GM21737 (cell line): ENCODE measurements around the gene CHRND.

Source experiments
- ATAC-seq: cut with Tn5 transposase; IDR thresholded peaks from one replicate; pipeline ENCODE4 v1.9.1; 2021; ENCODE audit warnings: mild to moderate bottlenecking, moderate library complexity; ENCODE audit not compliant: unreplicated experiment

Gene CHRND

DNA sequence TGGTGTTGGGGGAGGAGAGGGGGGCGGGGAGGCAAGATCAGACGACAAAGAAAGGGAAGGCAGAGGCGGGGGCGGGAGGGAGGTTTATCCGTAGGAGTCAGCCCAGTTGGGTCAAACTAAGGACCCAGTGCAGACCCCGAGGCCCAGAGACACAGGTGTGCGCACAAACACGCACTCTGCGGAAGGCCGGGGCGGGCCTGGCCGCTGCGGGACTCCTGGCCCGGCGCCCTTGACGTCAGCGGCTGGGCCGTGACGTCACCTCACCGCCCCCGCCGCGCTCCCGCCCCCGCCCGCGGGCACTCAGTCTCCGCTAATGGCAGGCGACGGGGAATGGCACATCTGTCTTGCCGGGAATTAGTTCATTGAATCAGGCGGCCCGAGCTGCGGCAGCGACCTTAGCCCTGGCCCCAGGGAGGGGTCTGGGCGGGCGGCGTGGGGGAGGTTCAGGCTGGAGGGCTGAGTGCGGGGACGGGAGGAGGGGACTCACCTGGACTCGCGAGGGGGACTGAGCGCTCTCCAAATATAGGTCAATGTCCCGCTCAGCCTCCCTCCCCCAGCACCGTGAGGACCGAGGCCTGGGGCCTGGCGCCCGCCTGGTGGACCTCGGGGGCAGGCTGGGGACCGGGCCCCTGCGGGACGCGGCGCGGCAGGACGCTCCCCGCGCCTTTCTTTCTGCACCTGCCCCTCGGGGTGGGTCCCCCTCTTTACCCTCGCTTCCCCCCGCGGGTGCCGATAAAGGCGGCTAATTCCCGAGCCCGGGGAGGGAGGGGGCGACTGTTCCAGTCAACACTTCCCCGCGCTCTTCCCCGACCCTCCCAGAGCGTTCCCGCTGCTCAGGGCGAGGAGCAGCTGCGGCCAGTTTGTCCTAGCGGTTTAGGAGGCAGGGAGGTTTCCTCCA is 22.8 kb upstream of the CHRND start:
- ATAC-seq, result no peak

- ATAC-seq, result no peak
Measured at GRCh38 chr2:232503809-232504323, 22.1 kb upstream of the CHRND start.

DNA sequence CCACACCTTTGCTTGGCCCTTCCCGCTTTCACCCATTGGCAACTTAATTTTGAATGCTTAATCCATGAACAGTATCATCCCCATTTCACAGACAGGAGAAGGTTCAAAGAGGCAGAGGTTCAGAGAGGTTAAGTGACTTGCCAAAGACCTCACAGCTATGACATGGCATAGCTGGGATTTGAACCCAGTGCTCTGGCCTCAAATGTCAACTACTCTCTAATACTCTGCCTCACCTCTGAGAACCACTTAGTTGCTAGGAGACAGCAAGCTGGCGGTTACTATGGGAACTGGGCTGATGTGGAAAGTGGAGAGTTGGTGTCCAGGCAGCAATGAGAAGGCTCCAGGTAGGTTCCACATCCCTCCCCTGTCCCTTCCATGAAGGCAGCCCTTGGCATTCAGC is 21.5 kb upstream of the CHRND start:
- no peak for ATAC-seq

- no peak for ATAC-seq
Measured at GRCh38 chr2:232505856-232506255, 20.1 kb upstream of the CHRND start.

GRCh38 chr2:232506709-232507108 is 19.3 kb upstream of the CHRND start:
- no peak for ATAC-seq

DNA sequence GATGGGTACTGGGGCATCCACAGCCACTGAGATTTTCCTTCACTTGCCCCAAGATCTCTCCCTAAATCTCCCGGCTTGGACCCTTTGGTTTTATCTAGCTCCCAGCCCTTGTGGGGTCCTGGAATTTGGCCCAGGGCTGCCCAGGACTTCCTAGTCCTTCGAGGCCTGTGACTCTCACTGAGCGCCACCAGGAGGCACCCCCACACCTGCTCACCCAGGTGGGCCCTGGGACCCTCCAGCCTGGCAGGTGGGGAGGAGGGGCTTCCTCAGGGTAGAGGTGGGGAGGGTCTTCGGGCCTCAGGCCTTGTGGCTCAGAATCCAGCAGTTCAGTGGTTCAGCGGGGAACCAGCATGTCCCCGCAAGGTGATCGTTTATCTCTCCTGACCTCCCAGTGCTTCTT is 17.7 kb upstream of the CHRND start:
- no peak for ATAC-seq

GRCh38 chr2:232511336-232511890 is 14.5 kb upstream of the CHRND start:
- no peak for ATAC-seq

DNA sequence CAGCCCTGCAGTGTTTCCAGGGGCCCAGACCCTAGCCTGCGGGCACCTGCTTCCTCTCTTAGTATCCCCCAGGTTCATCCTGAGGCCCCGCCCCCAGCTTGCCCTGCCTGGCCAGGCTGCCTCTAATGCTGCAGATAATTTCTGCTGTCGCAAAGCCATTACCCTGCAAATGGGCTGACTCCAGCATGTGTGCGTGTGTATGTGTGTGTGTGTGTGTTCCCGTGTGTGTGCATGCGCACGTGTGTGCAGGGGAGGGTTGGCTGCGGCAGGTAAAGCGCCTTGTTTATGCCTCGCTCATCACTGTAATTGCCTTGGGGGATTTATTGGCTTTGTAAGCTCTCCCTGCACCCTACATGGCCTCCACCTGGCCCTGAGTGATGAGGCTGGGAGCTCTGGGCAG is 13.4 kb upstream of the CHRND start:
- no peak for ATAC-seq

DNA sequence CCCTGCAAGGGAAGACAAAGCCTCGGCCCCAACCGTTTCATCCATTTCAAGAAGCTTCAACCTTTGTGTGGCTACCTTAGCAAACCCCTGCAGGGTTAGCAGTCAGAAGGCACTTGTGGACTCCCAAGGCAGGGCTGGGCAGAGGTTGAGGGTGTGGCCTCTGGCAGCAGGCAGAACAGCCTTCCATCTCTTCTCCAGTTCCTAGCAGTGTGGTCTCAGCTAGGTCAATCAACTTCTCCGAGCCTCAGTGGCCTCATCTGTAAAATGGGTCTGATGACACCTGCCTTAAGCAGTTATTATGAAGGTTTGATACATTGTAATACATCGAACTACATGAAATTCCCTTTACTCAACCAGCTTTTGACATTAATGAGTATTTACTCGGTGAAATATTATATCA is 12.6 kb upstream of the CHRND start:
- no peak for ATAC-seq

DNA sequence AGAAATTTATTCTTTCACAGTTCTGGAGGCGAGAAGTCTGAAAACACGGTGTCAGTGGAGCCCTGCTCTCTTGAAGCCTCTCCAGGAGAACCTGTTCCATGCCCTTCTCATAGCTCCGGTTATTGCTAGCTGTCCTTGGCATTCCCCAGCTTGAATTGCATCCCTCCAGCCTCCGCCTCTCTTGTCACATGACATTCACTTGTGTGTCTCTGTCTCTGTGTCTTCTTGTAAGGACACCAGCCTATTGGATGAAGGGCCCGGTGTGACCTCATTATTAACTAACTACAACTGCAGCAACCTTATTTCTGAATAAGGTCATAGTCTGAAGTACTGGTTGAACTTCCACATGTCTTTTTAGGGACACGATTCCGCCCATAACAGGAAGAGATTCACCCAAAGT is 10.3 kb upstream of the CHRND start:
- ATAC-seq, result no peak

DNA sequence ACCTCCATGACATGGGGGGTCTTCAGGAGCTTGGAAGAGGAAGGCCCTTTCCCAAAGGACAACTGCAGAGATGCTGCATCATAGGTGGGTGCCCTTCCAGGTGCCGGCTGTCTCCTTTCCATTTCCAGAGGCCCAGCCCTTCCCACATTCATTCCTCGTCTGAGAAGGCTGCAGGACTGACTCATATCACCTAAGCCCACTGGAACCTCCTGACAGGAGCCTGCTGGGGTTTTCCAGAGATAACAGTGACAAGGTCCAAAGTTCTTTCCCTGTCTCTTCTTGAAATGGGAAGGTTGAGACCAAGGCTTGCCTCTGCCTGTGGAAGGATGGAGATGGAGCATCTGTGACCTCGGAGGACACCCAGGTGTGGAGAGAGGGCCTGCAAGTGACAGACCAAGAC is 9.4 kb upstream of the CHRND start:
- no peak for ATAC-seq

GRCh38 chr2:232518844-232519243 is 7.1 kb upstream of the CHRND start:
- no peak for ATAC-seq

DNA sequence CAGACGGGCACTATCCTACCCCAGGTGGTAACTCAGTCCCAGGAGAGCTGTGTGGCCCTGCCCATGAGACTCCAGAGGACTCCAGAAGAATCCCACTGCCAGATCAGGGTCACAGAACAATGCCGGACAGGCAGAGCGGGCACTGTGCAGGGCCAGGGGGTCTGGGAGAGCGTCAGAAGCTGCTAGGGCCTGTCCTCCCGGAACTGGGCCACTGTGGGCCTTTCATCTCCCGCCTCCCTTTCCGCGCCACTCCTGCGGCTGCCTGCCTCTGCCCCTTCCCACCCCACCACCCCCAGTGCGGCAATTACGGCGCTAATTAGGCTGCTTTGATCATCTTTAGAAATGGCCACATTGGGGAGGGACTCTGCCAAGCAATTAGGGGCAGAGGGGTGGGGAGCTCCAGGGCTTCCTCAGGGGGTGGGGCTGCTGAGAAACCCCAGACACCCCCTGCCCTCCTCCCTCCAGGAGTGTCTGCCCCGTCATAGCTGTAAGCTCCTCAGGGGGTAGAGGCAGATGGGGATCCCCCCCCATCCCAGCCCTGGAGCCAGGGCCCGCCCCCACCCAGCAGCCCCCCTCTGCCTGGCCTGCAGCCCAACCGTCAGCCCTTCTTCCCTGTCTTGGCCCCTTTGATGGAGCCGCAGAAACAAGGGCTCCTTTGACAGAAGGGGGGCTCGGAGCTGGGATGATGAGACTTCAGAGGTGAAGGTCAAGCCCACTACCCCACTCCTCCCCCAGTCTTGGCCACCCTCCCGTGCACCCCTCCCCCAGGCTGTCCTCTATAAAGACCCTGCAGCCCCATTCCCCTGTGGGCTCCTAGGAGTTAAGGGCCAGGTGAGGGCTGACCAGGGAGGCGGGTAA is 6.2 kb upstream of the CHRND start, which contains the start of gene PRSS56:
Gene PRSS56 (plus strand): TSS at position 808 of the 858 bp plus-strand sequence. CDS start 211 bp downstream, outside the sequence.
- no peak for ATAC-seq

GRCh38 chr2:232520489-232520888 is 5.5 kb upstream of the CHRND start:
- ATAC-seq, result no peak

DNA sequence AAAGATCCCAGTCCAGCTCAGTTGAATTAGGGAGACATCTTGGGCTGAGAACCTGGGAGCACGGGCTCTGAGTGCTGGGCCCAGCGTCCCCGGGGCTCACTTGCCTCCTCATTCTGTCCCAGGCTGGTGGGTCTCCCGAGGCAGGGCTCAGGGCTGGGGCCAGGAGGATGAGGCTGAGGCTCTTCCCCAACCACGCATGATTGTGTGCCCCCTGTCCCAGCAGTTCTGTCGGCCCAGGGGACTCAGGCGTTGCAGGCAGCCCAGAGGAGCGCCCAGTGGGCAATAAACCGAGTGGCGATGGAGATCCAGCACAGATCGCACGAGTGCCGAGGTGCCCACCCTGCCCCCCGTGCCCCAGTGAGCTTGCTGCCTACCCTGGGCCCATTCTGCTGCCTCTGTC is 4.9 kb upstream of the CHRND start:
- ATAC-seq, result no peak

GRCh38 chr2:232521959-232522622 is 3.9 kb upstream of the CHRND start:
- ATAC-seq, result no peak

DNA sequence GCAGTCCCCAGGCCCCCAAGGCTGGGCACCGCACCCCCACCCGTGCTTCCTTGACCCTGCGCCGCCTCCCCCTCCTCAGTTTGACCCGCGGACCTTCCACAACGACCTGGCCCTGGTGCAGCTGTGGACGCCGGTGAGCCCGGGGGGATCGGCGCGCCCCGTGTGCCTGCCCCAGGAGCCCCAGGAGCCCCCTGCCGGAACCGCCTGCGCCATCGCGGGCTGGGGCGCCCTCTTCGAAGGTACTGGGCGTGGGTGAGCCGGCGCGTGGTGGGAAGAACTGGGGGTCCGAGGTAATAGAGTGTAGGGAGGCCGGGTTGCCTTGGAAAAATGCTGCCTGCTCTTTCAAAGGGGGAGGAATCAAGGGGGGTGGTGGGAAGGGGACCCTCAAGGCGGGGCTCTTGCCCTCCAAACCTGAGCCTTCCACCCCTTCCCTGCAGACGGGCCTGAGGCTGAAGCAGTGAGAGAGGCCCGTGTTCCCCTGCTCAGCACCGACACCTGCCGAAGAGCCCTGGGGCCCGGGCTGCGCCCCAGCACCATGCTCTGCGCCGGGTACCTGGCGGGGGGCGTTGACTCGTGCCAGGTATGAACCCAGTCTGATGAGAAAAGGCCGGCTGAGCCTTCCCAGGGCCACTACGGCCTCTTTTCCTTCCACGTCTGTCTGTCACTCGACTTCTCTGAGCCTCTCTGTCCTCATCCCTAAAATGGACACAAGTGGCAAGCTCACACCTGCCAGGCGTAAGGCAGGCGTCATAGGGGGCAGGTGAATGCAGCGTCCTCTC is 3.1 kb upstream of the CHRND start:
- no peak for ATAC-seq

DNA sequence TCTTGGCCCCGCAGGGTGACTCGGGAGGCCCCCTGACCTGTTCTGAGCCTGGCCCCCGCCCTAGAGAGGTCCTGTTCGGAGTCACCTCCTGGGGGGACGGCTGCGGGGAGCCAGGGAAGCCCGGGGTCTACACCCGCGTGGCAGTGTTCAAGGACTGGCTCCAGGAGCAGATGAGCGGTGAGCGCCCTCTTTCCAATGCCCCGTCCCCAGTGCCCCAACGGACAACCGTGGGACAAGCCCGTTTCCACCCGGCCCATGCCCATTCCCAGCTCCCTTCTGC is 2.6 kb upstream of the CHRND start:
- ATAC-seq, result no peak

GRCh38 chr2:232523682-232524597 is 2.0 kb upstream of the CHRND start:
- no peak for ATAC-seq
